ENCODE data around the gene PITPNM2. TPM values are rescaled to one million over a fixed set of nuclear protein-coding genes. Genes with fewer than 3 reads are reported as not detected.

PITPNM2 gene
- total RNA-seq, 2 donors from 2014 or later, result 7.9 to 14.3 TPM

DNA sequence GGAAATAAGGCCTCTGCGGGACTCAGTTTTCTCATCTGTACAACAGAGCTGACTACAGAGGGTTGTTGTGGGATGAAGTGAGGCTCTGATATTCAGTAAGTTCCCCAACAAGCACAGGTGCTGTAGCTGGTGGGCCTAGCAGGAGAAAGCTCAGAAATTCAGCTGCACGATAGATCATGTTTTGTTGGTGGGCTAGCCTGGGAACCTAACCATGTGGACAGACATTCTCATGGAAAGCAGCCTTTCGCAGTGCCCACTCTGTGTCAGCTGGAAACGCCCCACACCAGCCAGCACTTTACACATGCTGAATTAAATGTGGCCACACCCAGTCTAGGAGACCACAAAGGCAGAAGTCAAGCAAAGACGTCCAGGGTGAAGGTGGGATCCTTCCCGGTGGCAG lies 16.1 kb downstream of the PITPNM2 start:
- Histone ChIP-seq H3K4me1 (ENCODE audit: control insufficient read depth in 1 of 2, low read depth in 2 of 2) (peaks cover under 1 to 5% of the 10 kb centered on the region in 2 donors), H3K27me3 (replicated peaks; ENCODE audit: insufficient read depth) (no peaks in the 10 kb centered on the region), H3K9me3 (no peaks in the 10 kb centered on the region), H3K36me3 (no peaks in the 10 kb centered on the region), H3K4me3 (no peak overlapping the region), H3K27ac (no peak overlapping the region)
- ATAC-seq (ENCODE audit: insufficient number of reproducible peaks, low FRiP score, low read depth) (no peak), DNase-seq (ENCODE audit: low spot score) (no peak)
- TF ChIP-seq, protein P1, sequence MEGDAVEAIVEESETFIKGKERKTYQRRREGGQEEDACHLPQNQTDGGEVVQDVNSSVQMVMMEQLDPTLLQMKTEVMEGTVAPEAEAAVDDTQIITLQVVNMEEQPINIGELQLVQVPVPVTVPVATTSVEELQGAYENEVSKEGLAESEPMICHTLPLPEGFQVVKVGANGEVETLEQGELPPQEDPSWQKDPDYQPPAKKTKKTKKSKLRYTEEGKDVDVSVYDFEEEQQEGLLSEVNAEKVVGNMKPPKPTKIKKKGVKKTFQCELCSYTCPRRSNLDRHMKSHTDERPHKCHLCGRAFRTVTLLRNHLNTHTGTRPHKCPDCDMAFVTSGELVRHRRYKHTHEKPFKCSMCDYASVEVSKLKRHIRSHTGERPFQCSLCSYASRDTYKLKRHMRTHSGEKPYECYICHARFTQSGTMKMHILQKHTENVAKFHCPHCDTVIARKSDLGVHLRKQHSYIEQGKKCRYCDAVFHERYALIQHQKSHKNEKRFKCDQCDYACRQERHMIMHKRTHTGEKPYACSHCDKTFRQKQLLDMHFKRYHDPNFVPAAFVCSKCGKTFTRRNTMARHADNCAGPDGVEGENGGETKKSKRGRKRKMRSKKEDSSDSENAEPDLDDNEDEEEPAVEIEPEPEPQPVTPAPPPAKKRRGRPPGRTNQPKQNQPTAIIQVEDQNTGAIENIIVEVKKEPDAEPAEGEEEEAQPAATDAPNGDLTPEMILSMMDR (IDR thresholded peaks at IDR 0.05), result no peak

- no peaks in the 10 kb centered on the region for H3K9me3 ChIP-seq
- no peaks in the 10 kb centered on the region for H3K27me3 ChIP-seq (replicated peaks; ENCODE audit: insufficient read depth)
- H3K4me3 ChIP-seq, result no peak overlapping the region
- DNase-seq (ENCODE audit: low spot score) (no peak), ATAC-seq (ENCODE audit: insufficient number of reproducible peaks, low FRiP score, low read depth) (no peak)
- H3K36me3 ChIP-seq, result no peaks in the 10 kb centered on the region
- TF ChIP-seq, protein P1 (IDR thresholded peaks at IDR 0.05), result no peak
- no peak overlapping the region for H3K27ac ChIP-seq
- no peaks in the 10 kb centered on the region for H3K4me1 ChIP-seq (ENCODE audit: control insufficient read depth in 1 of 2, low read depth in 2 of 2)
Measured at GRCh38 chr12:123134271-123134671, 16.6 kb downstream of the PITPNM2 start.

DNA sequence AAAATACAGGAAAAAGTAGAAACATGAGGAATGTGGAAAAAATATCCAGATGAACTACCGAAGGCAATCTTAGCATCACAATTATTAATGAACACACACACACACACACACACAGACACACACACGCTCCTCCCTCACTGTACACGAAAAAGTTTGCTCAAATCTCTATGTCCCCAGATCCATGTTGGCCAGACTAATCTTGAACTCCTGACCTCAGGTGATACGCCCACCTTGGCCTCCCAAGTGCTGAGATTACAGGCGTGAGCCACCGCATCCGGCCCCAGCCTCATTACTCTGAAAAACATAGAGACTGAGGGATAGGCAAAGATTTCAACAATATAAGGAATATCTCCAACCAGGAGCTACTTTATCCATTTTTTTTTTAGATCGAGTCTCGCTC lies 17.2 kb downstream of the PITPNM2 start:
- Histone ChIP-seq H3K9me3 (no peaks in the 10 kb centered on the region), H3K4me1 (ENCODE audit: control insufficient read depth in 1 of 2, low read depth in 2 of 2) (no peaks in the 10 kb centered on the region), H3K4me3 (no peak overlapping the region), H3K27me3 (replicated peaks; ENCODE audit: insufficient read depth) (no peaks in the 10 kb centered on the region), H3K36me3 (no peaks in the 10 kb centered on the region), H3K27ac (no peak overlapping the region)
- DNase-seq (ENCODE audit: low spot score) (no peak), ATAC-seq (ENCODE audit: insufficient number of reproducible peaks, low FRiP score, low read depth) (no peak)
- TF ChIP-seq, protein P1 (IDR thresholded peaks at IDR 0.05), result no peak

- no peaks in the 10 kb centered on the region for H3K4me1 ChIP-seq (ENCODE audit: control insufficient read depth in 1 of 2, low read depth in 2 of 2)
- no peak overlapping the region for H3K27ac ChIP-seq
- H3K4me3 ChIP-seq, result no peak overlapping the region
- H3K27me3 ChIP-seq (replicated peaks; ENCODE audit: insufficient read depth), result no peaks in the 10 kb centered on the region
- no peaks in the 10 kb centered on the region for H3K36me3 ChIP-seq
- ATAC-seq (ENCODE audit: insufficient number of reproducible peaks, low FRiP score, low read depth) (no peak), DNase-seq (ENCODE audit: low spot score) (no peak)
- no peaks in the 10 kb centered on the region for H3K9me3 ChIP-seq
- TF ChIP-seq, protein P1 (IDR thresholded peaks at IDR 0.05), result no peak
Measured at GRCh38 chr12:123132951-123133619, 17.8 kb downstream of the PITPNM2 start.

DNA sequence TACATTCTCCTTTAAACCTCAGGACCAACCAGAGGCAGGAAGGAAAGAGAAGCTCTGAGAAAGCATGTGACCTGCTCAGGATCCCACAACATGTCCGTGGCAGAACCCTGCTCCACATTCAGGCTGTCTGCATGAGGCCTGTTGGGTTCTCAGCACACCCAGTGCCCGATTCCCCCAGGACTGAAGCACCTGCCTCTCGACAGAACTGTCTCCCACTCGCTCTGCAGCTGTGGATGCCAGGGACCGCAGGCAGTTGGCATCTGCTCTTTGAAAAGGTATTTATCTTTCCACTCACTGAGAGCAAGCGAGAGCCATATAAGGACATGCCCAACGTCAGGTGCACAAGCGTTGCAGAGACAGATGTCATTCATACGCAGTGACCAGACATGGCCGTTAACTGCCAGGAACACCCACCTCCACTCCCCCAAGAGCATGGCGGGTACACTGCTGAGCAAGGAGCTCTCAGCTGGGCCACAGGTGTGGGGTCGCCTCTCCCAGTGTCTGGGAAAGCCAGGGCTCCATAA lies 18.9 kb downstream of the PITPNM2 start:
- Histone ChIP-seq H3K36me3 (no peaks in the 10 kb centered on the region), H3K9me3 (no peaks in the 10 kb centered on the region), H3K27me3 (replicated peaks; ENCODE audit: insufficient read depth) (no peaks in the 10 kb centered on the region), H3K4me1 (ENCODE audit: control insufficient read depth in 1 of 2, low read depth in 2 of 2) (peaks cover under 1 to 4% of the 10 kb centered on the region in 2 donors), H3K4me3 (no peak overlapping the region), H3K27ac (no peak overlapping the region)
- ATAC-seq (ENCODE audit: insufficient number of reproducible peaks, low FRiP score, low read depth) (no peak), DNase-seq (ENCODE audit: low spot score) (no peak)
- TF ChIP-seq, protein P1 (IDR thresholded peaks at IDR 0.05), result no peak
